HG03108 (cell line): ENCODE data around the gene TMEM82.
A peak's percentile ranks its signal among the peaks of the same experiment; 100 is the strongest.

Source experiments
- ATAC-seq: cut with Tn5 transposase; IDR thresholded peaks from one replicate; pipeline ENCODE4 v1.9.1; 2021; ENCODE audit warnings: moderate library complexity; ENCODE audit not compliant: unreplicated experiment

The TMEM82 gene

GRCh38 chr1:15734901-15735300, 7.4 kb upstream of the TMEM82 start:
- ATAC-seq, result no peak

DNA sequence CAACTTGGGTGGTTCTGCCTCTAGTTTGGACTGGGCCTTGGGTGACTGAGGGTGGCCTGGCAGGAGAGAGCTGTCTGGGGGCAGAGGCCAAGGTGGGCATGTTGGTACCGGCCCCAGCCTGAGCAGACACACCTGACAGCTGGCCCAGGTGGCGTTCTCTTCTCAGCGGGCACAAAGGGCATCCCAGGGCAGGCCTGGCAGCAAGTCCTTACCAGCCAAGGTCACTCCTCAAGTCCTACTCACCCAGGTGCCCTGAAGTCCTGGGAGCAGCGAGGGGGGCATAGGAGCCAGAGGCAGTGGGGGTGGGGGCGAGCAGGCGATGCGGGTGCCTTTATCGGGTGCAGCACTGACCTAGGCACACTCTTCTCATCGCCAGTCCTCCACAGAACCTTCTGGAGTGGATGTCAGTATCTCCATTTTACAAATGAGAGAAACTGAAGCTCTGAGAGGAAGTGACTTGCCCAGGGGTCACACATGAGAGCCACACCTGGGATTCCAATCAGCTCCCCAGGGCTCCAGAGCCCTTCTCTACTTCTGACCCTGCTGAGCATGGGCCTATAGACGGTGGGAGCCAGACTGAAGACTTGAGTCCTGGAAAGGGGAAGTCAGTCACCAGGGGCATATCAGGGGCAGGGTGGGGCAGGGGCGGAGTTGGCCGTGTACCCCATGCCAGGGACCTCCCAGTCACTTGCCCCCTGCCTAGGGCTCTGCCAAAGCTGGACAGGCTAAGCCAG, 6.8 kb upstream of the TMEM82 start:
- no peak for ATAC-seq

GRCh38 chr1:15736038-15736891, 6.0 kb upstream of the TMEM82 start, which contains the start of gene SLC25A34:
Gene SLC25A34 (plus strand): TSS chr1:15736258. CDS start chr1:15736486, 228 bp downstream.
- ATAC-seq, result no peak

GRCh38 chr1:15736892-15737261, 5.4 kb upstream of the TMEM82 start:
- ATAC-seq, result no peak

GRCh38 chr1:15737324-15738319, 4.7 kb upstream of the TMEM82 start:
- no peak for ATAC-seq

- no peak for ATAC-seq
Measured at GRCh38 chr1:15738416-15739113, 3.7 kb upstream of the TMEM82 start.

- ATAC-seq, result no peak
Measured at GRCh38 chr1:15739259-15739658, 3.0 kb upstream of the TMEM82 start.

GRCh38 chr1:15739745-15740144, 2.6 kb upstream of the TMEM82 start:
- no peak for ATAC-seq

DNA sequence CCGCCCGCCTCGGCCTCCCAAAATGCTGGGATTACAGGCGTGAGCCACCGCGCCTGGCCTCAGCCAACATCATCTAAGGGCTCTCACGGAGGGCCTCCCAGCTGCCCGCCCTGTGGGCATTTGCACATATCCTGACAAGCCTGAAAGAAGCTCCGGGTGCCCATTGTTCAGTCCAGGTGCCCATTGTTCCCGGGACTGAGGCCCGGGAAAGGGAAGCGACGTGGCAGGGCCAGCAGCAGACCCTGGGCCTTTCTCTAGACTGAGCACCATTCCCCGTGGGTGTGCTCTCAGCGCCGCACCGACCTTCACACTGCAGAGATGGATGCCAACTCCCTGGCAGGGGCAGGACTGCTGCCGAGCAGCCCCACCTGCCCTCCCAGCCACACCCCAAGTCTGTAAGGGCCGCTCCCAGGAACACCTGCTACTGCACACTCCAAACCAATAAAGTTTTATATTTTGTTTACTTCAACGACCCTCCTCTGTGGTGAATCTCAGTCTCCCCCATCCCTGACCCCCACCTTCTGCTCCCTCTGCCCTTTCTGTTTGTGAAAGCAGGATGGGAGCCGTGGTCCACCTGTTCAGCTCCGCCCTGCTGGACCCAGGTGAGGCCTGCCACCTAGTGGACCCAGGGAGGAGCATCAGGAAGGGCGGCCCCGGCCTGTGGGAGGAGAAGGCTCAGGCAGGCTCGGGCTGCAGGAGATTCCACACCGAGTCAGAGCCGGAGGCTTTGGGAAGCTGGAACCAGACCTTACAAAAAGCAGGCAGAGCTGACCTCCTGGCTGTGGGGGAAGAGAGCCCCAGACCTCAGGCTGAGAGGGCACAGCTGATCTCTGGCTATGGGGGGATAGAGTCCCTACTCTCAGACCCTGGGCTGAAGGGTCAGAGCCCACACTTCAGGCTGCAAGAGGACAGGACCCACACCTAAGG, 1.1 kb upstream of the TMEM82 start:
- peak; percentile 87 for ATAC-seq

DNA sequence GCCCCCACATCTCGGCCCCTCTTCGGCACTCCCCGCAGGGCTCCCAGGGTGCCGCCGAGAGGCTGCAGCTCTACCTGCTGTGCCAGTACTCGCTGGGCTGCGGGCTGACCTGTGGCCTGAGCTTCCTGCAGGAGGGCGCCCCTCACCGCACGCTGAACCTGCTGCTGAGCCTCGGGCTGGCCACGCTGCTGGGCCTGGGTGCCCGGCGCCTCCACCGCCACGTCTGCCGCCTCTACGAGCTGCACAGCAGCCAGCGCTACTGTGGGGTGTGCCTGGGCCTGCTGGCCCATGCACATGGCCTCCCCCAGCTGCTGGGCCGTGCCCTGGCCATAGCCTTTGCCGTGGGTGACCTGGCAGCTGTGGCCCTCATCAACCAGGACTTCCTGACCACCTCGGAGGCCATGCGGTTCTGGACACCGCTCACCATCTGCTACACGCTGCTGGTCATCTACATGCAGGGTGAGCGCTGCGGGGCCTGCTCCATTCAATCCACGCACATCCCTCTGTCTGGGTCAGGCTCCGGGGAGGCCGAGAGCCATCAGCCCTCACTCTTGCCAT, 1.9 kb downstream of the TMEM82 start:
- no peak for ATAC-seq

DNA sequence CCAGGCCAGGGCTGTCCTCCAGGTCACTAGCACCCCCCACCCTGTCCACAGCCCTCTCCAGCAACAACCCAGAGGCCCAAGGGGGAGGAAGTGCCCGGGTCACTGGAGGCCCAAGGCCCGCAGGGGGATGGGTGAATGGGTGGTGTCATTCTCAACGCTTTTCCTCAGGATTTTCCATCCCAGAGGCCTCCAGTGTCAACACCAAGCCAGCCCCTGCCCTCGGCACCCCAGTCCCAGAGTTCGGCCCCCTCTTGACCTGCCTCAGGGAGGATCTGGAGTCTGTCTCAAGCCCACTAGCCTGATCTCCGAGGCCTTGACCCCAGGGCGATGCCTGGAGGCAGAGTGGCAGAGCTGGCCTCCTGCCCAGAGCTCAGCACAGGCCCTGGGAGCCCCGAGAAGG, 5.1 kb downstream of the TMEM82 start:
- ATAC-seq, result no peak

- no peak for ATAC-seq
Measured at GRCh38 chr1:15748264-15748663, 6.0 kb downstream of the TMEM82 start.

DNA sequence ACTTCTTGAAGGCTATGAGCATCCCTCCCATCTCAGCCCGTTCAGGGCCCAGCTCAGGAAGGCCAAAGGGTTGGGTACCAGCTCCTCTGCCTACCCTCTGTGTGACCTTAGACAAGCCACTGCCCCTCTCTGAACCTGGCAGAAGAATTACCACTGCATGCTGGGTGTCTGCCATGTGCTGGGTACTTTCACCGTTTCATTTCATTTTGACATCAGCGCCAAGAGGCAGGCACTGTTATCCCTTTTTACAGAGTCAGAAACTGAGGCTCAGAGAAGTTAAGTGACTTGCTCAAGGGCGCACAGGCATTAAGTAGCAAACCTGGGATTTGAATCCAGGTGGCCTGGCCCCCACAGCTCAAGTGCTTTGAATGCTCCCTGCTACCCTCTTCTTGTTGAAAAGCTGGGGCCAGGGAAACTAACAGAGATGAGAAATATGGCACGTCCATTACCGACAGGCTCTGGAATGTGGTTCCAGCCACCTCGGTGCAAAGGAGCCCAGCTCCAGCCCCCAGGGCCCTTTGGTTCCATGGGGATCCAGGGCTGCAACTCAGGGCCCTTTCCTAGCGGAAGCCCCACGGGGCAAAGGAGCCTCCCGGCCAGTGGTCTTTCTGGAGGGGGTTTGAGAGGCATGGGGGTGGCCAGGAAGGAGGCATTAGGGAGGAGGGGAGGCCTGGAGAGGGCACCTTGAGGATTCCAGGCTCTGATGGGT, 6.5 kb downstream of the TMEM82 start:
- no peak for ATAC-seq

DNA sequence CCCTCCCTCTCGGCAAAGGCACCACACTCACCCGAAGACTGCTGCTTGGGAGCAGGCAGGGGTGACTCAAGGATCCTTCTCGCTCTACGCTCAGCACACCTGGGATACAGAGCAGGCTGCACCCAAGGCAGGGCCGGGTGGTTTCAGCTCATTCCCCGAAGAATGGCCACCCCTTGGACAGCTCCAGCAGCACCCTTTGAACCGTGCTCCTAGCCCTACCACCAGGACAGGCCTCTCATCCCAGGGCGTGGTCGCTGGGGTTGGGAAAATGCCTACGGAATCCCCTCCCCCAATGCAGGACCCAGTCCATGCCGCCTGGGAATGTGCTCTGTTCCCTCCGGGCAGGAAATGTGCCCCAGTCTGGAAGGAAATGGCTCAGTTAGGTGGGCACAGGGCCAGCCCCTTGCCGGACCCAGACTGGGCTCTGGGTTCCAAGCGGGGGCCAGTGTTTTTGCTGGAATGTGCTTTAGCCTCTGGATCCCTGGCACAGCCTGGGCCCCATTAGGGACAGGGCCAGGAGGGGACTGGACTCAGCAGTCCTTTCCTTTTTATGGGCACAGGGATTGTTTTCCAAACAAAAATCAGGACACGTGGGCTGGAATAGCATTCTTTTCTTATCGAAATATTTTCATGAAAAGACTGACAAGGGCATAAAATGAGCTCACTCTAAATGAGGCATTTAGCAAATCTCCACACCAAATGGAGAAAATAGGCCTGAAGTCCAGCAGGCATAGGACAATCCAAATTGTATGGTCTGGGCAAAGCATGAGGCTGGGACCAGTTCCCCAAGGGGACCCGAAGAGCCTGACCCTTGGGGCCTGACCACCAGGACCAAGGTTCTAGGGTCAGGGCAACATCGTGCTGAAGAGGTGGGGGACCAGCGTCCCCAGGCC, 7.3 kb downstream of the TMEM82 start:
- ATAC-seq, result no peak

- ATAC-seq, result no peak
Measured at GRCh38 chr1:15750924-15751323, 8.6 kb downstream of the TMEM82 start.

- ATAC-seq, result no peak
Measured at GRCh38 chr1:15751717-15752116, 9.4 kb downstream of the TMEM82 start.

DNA sequence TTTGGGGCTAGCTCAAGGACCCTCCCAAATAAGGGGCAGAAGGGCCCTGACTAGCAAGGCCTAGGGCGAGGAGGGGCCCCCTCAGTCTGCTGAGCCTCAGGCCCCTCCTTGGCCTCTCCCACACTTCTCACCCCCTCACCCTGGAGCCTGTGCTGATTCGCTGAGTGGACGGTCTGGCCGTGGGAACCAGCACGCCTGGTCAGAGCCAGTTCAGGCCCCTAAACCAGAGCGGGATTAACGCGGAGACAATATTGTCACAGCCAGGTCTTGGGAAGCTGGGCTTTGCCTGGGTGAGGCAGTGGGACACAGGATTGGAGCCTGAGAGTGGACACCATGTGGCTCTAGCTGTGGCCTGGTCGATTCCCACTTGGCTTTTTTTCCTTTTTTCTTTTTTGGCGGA, 11.5 kb downstream of the TMEM82 start:
- ATAC-seq, result no peak
